GM12878 (cell line): ENCODE data around the gene ZNF469.

ENCODE experiments used
- EP300 ChIP-seq, 2 experiments: fragments of 150-350 bp in 1 of 2; IDR thresholded peaks; 2 replicates each; pipeline ENCODE4 v1.6.1; 2011 to 2012; ENCODE audit warnings: low read depth in 2 of 2, low read length in 2 of 2, borderline replicate concordance in 1 of 2, improper control_type of control experiment in 1 of 2, inconsistent platforms in 1 of 2; ENCODE audit not compliant: control insufficient read depth in 1 of 2
- PRDM15 ChIP-seq: fragments of 450-650 bp; formaldehyde crosslinking; IDR thresholded peaks from 2 replicates; pipeline ENCODE4 v1.4.0; 2020; ENCODE audit warnings: mild to moderate bottlenecking, moderate library complexity
- ZZZ3 ChIP-seq: IDR thresholded peaks from 2 replicates; pipeline ENCODE4 v1.6.1; 2011; ENCODE audit warnings: low read depth; ENCODE audit not compliant: control insufficient read depth, insufficient read length
- TF ChIP-seq, protein P1 (sequence below): fragments of 450-650 bp; IDR thresholded peaks from 2 replicates; pipeline ENCODE4 v1.6.1; 2016; ENCODE audit warnings: mild to moderate bottlenecking

DNA sequence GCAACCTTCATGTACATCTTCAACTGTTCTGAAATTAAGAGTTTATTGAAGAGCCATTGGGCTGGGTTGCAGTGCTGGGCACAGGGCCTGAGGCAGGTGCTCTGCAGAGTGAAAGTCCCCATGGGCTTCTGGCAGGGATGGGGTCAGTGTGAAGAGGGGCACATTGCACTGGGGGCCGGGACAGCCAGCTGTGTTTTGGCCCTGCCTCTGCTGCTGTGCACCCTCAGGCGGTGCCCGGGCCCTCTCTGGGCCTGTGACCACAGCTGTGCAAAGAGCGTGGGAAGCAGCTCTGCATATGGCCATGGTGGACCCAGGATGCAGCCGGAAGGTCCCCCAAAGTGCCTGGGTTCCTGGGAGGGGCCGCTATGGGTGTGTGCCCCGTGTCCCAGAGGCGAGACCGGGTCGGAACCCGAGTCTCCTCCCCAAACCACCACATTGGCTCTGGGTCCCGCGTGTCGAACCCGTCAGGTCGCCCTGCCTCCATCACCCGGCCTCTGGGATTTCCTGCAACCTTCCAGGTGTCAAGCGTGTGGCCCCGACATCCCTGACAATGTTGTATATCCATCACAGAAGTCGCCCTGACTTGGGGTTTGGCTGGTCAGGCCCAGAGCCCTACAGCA is 38.2 kb upstream of the ZNF469 start:
- TF ChIP-seq ZZZ3 (no peak), PRDM15 (CRISPR knock-in tag) (no peak), EP300 (IDR thresholded peaks at IDR 0.05; ENCODE audit: borderline replicate concordance in 1 of 2, control insufficient read depth in 1 of 2, low read depth in 2 of 2, low read length in 2 of 2) (no peak)
- TF ChIP-seq, protein P1, sequence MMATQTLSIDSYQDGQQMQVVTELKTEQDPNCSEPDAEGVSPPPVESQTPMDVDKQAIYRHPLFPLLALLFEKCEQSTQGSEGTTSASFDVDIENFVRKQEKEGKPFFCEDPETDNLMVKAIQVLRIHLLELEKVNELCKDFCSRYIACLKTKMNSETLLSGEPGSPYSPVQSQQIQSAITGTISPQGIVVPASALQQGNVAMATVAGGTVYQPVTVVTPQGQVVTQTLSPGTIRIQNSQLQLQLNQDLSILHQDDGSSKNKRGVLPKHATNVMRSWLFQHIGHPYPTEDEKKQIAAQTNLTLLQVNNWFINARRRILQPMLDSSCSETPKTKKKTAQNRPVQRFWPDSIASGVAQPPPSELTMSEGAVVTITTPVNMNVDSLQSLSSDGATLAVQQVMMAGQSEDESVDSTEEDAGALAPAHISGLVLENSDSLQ, result no peak
